Left lung (tissue), 10 donors: ENCODE data around the gene RSL24D1. TPM values are rescaled to one million over a fixed set of nuclear protein-coding genes. Genes with fewer than 3 reads are reported as not detected.
"Not testable (repeated sequence)": the region's sequence is repeated elsewhere in the genome, so short reads cannot be mapped to it uniquely, and the experiment has no call there.

Experiments
- ATAC-seq: fragments of 200-7000 bp; cut with Tn5 transposase; one replicate; pipeline ENCODE4 v1.9.1; 2020; ENCODE audit warnings: moderate library complexity
- DNase-seq, 4 donors: peaks; one replicate each; pipeline ENCODE4 v3.0.0-alpha.2; 2013 to 2020
- H3K27ac ChIP-seq, 2 donors: fragments of 200-600 bp; sonication (generic) in 1 of 2; one replicate each; pipeline versions ENCODE4 v1.5.0 to v1.8.0; 2020 to 2021
- H3K27me3 ChIP-seq, 2 donors: fragments of 200-600 bp; sonication (generic) in 1 of 2; one replicate each; pipeline versions ENCODE4 v1.5.0 to v1.8.0; 2020 to 2021
- H3K36me3 ChIP-seq, 2 donors: fragments of 200-600 bp; sonication (generic) in 1 of 2; one replicate each; pipeline versions ENCODE4 v1.5.0 to v1.8.0; 2020 to 2021
- H3K4me1 ChIP-seq, 2 donors: fragments of 200-600 bp; one replicate each; pipeline ENCODE4 v1.8.0; 2021
- H3K4me3 ChIP-seq, 2 donors: fragments of 200-600 bp; sonication (generic) in 1 of 2; one replicate each; pipeline versions ENCODE4 v1.5.0 to v1.8.0; 2020 to 2021; ENCODE audit warnings: mild to moderate bottlenecking in 1 of 2
- H3K9me3 ChIP-seq, 2 donors: fragments of 200-600 bp; sonication (generic) in 1 of 2; one replicate each; pipeline versions ENCODE4 v1.5.0 to v1.8.0; 2020 to 2021
- intact Hi-C, 2 donors: fragments of 100-400 bp; cut with DNase I; formaldehyde crosslinking; loops; one replicate each; pipeline versions ENCODE4 v1.11.2 to v1.14.2; 2022
- polyA plus RNA-seq, 6 donors: library from polyadenylated mRNA; unstranded; fragments of 120-200 nt; gene quantifications; one replicate each; pipeline ENCODE4 v1.2.1, GENCODE V29; 2013; ENCODE audit not compliant: insufficient read length in 6 of 6
- total RNA-seq, 2 donors: library from RNA; stranded (reverse); fragmentation: NEBNext Ultra II Directional; extraction: Animal tissue kit (Norgen Biotek cat#: 25700); gene quantifications; one replicate each; pipeline ENCODE4 v1.2.1, GENCODE V29; 2021
- TF ChIP-seq, protein P1 (sequence below), 2 donors: fragments of 200-600 bp; sonication (generic) in 1 of 2; IDR thresholded peaks; one replicate each; pipeline versions ENCODE4 v1.5.0 to v1.8.0; 2021; ENCODE audit warnings: antibody characterized with exemption in 2 of 2
- donor health status: DM: no; HTN: yes; CAD: no.
- donor health status: DM: no; HTN: no; CAD: no.

The RSL24D1 gene
- total and polyA plus RNA-seq, 8 donors, result 43.5 to 155 (median 128) TPM

DNA sequence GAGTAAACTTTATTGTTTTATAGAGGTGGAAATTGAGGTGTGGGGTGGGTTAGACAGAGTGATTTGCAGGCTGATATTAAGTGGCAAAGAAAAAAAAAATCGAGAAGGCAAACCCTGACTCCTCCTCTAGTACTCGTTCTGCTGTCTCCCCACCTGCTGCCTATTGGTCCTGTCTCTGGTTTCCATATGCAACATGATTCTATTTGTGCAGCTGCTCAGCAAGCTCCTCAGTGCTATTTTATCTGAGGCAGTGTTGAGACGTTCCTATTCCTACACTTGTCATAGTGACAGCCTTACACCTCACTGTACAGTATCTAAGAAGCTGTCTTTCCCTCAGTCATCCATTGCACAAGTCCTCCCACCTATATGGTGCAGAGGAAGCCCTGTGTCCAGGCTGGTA is 45.1 kb downstream of the RSL24D1 start:
- Histone ChIP-seq H3K4me3 (no peak overlapping the region), H3K4me1 (no peaks in the 10 kb centered on the region), H3K9me3 (no peaks in the 10 kb centered on the region), H3K36me3 (no peaks in the 10 kb centered on the region), H3K27me3 (no peaks in the 10 kb centered on the region), H3K27ac (no peak overlapping the region)
- DNase-seq (no peak), ATAC-seq (no peak)
- TF ChIP-seq, protein P1, sequence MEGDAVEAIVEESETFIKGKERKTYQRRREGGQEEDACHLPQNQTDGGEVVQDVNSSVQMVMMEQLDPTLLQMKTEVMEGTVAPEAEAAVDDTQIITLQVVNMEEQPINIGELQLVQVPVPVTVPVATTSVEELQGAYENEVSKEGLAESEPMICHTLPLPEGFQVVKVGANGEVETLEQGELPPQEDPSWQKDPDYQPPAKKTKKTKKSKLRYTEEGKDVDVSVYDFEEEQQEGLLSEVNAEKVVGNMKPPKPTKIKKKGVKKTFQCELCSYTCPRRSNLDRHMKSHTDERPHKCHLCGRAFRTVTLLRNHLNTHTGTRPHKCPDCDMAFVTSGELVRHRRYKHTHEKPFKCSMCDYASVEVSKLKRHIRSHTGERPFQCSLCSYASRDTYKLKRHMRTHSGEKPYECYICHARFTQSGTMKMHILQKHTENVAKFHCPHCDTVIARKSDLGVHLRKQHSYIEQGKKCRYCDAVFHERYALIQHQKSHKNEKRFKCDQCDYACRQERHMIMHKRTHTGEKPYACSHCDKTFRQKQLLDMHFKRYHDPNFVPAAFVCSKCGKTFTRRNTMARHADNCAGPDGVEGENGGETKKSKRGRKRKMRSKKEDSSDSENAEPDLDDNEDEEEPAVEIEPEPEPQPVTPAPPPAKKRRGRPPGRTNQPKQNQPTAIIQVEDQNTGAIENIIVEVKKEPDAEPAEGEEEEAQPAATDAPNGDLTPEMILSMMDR (IDR thresholded peaks at IDR 0.05), result no peak
- intact Hi-C loops, result no loop called here

DNA sequence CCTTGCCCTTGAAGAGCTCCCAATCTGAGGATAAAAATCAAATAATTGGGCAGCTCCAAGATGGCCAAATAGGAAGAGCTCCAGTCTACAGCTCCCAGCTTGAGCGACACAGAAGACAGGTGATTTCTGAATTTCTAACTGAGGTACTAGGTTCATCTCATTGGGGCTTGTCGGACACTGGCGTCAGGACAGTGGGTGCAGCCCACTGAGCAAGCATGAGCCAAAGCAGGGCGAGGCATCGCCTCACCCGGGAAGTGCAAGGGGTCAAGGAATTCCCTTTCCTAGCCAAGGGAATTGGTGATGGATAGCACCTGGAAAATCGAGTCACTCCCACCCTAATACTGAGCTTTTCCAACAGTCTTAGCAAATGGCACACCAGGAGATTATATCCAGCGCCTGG is 53.6 kb downstream of the RSL24D1 start:
- H3K27me3 ChIP-seq, H3K4me1 ChIP-seq, ATAC-seq, H3K27ac ChIP-seq, H3K36me3 ChIP-seq, DNase-seq, H3K4me3 ChIP-seq, intact Hi-C loops: not testable (repeated sequence)
- peaks cover 0 to 12% of the 10 kb centered on the region in 2 donors for H3K9me3 ChIP-seq

DNA sequence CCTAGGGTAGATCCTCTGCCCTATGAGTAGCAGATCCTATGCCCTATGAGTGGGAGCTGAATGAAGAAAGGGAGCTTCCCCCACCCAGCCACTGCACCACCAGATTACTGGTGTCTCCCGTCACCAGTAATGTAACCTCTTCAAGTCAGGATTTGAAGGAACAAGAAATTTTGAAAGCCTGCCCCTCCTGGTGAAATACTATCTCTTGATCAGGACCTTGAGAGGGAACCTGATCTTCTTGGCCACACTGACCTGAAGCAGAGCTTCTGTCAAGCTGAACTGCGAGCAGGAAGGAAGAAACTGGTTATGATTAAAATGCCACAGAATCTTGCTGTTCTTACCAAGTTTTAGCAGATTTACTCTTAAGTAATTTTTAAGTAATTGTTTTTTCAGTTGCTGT is 62.8 kb downstream of the RSL24D1 start:
- Histone ChIP-seq H3K4me3 (no peak overlapping the region), H3K9me3 (peaks cover 0 to 31% of the 10 kb centered on the region in 2 donors), H3K4me1 (no peaks in the 10 kb centered on the region), H3K36me3 (no peaks in the 10 kb centered on the region), H3K27me3 (peaks cover 0 to 4% of the 10 kb centered on the region in 2 donors), H3K27ac (no peak overlapping the region)
- TF ChIP-seq, protein P1 (IDR thresholded peaks at IDR 0.05), result no peak
- intact Hi-C loops, result no loop called here
- no peak for DNase-seq
- no peak for ATAC-seq

DNA sequence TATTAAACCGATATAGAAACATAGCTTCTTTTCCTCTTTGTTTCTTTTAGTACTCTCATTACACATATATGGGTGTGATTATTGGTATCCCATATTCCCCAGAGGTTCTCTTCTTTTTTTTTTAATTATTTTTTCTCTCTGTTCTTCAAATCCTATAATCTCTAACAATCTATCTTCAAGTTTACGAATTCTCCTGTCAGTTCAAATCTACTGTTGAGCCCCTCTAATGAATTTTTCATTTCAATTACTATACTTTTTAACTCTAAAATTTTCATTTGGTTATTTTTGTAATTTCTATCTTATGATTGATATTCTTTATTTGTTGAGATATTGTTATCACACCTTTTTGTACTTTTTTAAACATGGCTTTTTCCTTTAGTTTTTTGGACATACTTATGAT is 64.1 kb downstream of the RSL24D1 start:
- TF ChIP-seq, protein P1 (IDR thresholded peaks at IDR 0.05), result no peak
- Histone ChIP-seq H3K36me3 (no peaks in the 10 kb centered on the region), H3K27me3 (peaks cover 0 to 4% of the 10 kb centered on the region in 2 donors), H3K27ac (no peak overlapping the region), H3K4me1 (no peaks in the 10 kb centered on the region), H3K9me3 (peaks cover 0 to 31% of the 10 kb centered on the region in 2 donors), H3K4me3 (no peak overlapping the region)
- intact Hi-C loops, result no loop called here
- DNase-seq (no peak), ATAC-seq (no peak)

Other genes starting within 250 kb of the RSL24D1 start
- 10 to 100 TPM; 58.1 to 85.7 TPM for gene RAB27A, start 92.9 kb upstream of the RSL24D1 start, total RNA-seq
- gene RAB27A, start 92.9 kb upstream of the RSL24D1 start, polyA plus RNA-seq, result 10 to 100 TPM; 29.6 to 47.0 (median 39.5) TPM
- gene PIGBOS1, start 122.2 kb upstream of the RSL24D1 start, total RNA-seq, result 10 to 100 TPM in 1 of 2 donors, 1 to 10 TPM in 1; 9.8 to 12.7 TPM
- gene PIGBOS1, start 122.2 kb upstream of the RSL24D1 start, polyA plus RNA-seq, result 10 to 100 TPM; 13.9 to 20.2 (median 16.3) TPM
- gene PIGB, start 122.3 kb upstream of the RSL24D1 start, total RNA-seq, result 10 to 100 TPM; 13.6 to 17.6 TPM
- 10 to 100 TPM; 17.1 to 25.3 (median 20.4) TPM for gene PIGB, start 122.3 kb upstream of the RSL24D1 start, polyA plus RNA-seq
- gene CCPG1, start 211.4 kb upstream of the RSL24D1 start, total RNA-seq, result 10 to 100 TPM; 75.2 to 98.0 TPM
- 10 to 100 TPM; 29.1 to 38.6 (median 32.4) TPM for gene CCPG1, start 211.4 kb upstream of the RSL24D1 start, polyA plus RNA-seq
- gene PIERCE2, start 211.6 kb upstream of the RSL24D1 start, total RNA-seq, result 1 to 10 TPM; 3.4 to 3.9 TPM
- 1 to 10 TPM; 1.8 to 3.5 (median 3.1) TPM for gene PIERCE2, start 211.6 kb upstream of the RSL24D1 start, polyA plus RNA-seq